ENCODE results near the gene RNGTT. TPM values are rescaled to one million over a fixed set of nuclear protein-coding genes. Genes with fewer than 3 reads are reported as not detected.

RNGTT gene
- total RNA-seq, 2 donors from 2014 or later, result 7.8 to 11.4 TPM

DNA sequence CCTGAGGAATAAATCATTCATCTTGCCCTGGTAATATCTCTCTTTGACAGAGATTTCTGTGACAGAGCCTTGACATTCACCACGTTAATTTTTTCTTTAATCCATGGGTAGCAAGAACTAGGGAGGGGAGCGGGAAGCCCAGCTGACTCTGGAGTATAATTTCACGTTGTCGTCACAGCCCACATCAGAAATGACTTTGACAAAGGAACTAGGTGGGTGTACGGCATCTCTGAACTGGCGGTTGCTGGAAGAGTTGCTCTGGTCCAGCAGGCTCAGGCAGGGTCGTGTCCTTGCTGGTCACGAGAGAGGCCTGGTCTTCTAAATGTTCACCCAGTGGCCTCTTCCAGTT lies 400.2 kb downstream of the RNGTT start:
- intact Hi-C loops (cut with DNase I), result no loop called here
- Histone ChIP-seq H3K27ac (no peak overlapping the region), H3K27me3 (no peaks in the 10 kb centered on the region), H3K4me1 (no peaks in the 10 kb centered on the region), H3K9me3 (no peaks in the 10 kb centered on the region), H3K36me3 (no peaks in the 10 kb centered on the region), H3K9ac (ENCODE audit: low read depth in 2 of 2, low read length in 2 of 2) (no peak overlapping the region), H3K4me3 (no peak overlapping the region)
- no peak for TF ChIP-seq CTCF (IDR thresholded peaks at IDR 0.05)
- DNase-seq, result no peak

DNA sequence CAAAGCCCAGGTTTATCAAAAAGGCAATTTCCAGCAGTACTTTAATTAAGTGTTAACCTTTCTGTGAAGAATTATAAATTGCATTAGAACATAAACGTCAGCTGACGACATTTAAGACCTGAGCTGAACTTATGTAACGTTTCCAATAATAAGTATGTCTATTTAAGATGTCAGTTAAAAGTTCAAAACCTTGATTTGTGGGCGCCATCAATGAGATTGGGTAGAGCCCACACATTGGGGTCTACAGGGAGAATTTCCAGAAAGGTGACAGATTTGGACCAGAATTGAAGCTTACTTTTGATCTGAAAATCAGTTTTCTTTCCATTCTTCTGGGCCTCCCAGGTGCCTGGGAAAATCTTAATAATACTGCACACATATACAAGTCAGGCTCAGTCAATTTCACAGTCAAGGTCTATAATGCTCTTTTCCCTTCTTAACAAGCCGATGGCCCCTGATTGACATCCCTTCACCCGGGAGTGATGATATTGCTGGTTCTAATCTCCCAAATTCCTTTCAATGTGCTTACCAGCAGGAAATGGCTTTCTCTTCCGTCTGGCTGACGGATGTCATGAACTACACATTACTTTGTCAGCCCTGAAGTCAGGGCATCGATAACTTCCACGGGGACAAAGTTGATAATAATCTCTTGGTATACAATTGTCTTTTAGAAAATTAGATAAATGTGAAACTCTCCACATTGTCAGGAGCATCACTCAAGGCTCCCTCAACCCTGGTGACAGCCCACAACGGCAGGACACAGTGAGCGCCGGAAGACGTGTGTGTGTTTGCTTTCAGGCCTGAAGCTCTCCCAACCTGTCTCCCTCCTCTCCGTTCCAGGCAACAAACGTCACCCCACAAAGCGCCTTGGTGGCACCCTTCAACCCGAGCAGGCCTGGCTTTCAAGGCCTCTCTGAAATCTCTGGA lies 400.8 kb downstream of the RNGTT start:
- Histone ChIP-seq H3K27ac (no peak overlapping the region), H3K27me3 (no peaks in the 10 kb centered on the region), H3K36me3 (no peaks in the 10 kb centered on the region), H3K9me3 (no peaks in the 10 kb centered on the region), H3K4me1 (no peaks in the 10 kb centered on the region), H3K4me3 (no peak overlapping the region), H3K9ac (ENCODE audit: low read depth in 2 of 2, low read length in 2 of 2) (no peak overlapping the region)
- no peak for DNase-seq
- intact Hi-C loops (cut with DNase I), result no loop called here
- no peak for TF ChIP-seq CTCF (IDR thresholded peaks at IDR 0.05)

DNA sequence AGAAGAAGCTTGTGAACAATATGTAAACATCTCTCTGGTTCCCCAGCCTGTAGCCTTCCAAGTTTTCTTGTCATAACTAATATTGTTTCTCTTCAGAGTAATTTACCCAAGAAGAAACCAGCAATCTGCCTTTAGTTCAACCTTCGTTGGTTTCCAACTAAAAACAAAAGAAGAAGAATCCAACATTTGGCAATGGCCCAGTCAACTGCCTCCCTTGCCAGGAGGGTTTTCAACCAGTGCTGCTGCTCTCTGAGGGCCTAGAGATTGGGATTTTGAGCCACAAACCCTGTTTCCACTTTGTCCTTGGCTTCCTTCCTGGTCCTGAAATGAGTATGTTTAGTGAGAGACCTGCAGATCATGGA lies 401.5 kb downstream of the RNGTT start:
- Histone ChIP-seq H3K36me3 (no peaks in the 10 kb centered on the region), H3K4me1 (no peaks in the 10 kb centered on the region), H3K27me3 (no peaks in the 10 kb centered on the region), H3K9ac (ENCODE audit: low read depth in 2 of 2, low read length in 2 of 2) (no peak overlapping the region), H3K9me3 (no peaks in the 10 kb centered on the region), H3K4me3 (no peak overlapping the region), H3K27ac (no peak overlapping the region)
- TF ChIP-seq CTCF (IDR thresholded peaks at IDR 0.05), result no peak
- intact Hi-C loops (cut with DNase I), result no loop called here
- no peak for DNase-seq

GRCh38 chr6:88561034-88561953 lies 402.1 kb downstream of the RNGTT start:
- no peak for TF ChIP-seq CTCF (IDR thresholded peaks at IDR 0.05)
- H3K9me3 ChIP-seq, result no peaks in the 10 kb centered on the region
- H3K27ac ChIP-seq, result no peak overlapping the region
- DNase-seq, result no peak
- no peaks in the 10 kb centered on the region for H3K4me1 ChIP-seq
- intact Hi-C loops (cut with DNase I), result no loop called here
- H3K9ac ChIP-seq (ENCODE audit: low read depth in 2 of 2, low read length in 2 of 2), result no peak overlapping the region
- H3K27me3 ChIP-seq, result no peaks in the 10 kb centered on the region
- no peaks in the 10 kb centered on the region for H3K36me3 ChIP-seq
- no peak overlapping the region for H3K4me3 ChIP-seq

Other genes starting within 250 kb of the RNGTT start
- 100 to 1,000 TPM in 1 of 2 donors, 10 to 100 TPM in 1; 47.8 to 143 TPM for gene PNRC1, start 117.1 kb upstream of the RNGTT start, total RNA-seq
- under 1 TPM in 1 of 2 donors, not detected in 1; 0.35 TPM for gene SRSF12, start 154.5 kb upstream of the RNGTT start, total RNA-seq
- 10 to 100 TPM; 19.2 to 24.2 TPM for gene PM20D2, start 182.4 kb upstream of the RNGTT start, total RNA-seq

Measured in colonic mucosa (tissue), 4 donors.